ENCODE data around the gene NKD1. TPM values are rescaled to one million over a fixed set of nuclear protein-coding genes. Genes with fewer than 3 reads are reported as not detected.

Gene NKD1
- total RNA-seq, 1 donor from 2014 or later, result 15.7 TPM

DNA sequence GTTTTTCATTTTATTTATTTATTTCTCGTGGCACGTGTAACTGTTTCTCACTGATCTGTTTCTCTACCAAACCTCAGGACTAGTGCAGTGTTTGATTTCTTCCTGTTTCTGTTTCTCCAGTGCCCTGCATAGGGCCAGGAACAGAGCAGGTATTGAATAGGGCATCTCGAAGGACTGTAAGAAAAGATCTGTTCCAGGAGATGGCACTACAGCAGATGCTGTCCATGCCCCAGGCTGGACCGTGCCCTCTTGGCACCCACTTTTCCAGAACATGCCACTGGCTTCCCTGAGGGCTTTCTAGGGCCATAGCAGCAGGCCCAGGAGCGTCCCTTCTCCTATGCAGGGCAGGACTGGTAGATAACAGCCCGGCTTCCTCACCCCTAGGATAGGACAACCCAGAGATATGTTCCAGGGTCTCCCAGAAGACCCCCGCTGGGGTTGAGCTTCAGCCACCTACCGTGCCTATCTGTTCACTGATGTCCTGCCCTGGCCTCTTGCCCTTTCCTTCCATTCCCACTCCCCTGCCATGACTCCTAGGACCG is 128.6 kb downstream of the NKD1 start:
- DNase-seq, result no peak

DNA sequence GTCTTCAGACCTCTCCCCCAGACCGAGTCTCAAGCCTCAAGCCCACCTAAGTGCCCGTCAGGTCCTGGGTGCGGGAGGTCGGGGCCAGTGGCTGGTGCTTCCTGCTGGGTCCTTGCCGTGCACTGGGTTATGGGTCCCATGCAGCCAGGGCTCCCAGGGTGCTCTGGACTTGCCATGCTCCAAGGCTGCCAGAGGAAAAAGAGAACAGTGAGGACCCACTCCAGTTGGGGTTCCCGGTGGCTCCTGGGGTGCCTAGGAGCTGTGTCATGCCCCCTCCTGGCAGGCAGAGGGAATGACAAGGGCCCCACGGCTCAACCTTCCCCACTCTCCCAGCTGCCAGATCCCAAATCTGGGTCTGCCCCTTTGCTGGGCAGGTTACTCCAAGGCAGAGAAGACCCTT is 129.2 kb downstream of the NKD1 start:
- no peak for DNase-seq

DNA sequence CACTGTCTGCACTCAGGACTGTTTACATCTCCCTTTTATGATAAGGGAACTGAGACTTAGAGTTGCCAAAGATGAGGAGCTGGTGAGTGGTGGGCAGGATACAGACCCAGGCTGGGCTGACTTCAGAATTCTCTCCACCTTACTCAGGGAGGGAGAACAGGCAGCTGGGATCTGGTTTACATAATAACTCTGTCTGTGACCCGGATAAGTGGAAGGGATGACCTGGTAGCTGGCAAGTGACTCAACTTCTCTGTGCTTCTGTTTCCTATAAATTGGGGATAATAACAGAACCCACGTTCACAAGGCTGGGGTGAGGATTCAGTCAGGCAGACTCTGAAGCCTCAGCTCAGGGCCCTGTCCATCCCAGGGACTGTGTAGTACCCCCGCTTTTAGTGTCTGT is 130.3 kb downstream of the NKD1 start:
- no peak for DNase-seq

DNA sequence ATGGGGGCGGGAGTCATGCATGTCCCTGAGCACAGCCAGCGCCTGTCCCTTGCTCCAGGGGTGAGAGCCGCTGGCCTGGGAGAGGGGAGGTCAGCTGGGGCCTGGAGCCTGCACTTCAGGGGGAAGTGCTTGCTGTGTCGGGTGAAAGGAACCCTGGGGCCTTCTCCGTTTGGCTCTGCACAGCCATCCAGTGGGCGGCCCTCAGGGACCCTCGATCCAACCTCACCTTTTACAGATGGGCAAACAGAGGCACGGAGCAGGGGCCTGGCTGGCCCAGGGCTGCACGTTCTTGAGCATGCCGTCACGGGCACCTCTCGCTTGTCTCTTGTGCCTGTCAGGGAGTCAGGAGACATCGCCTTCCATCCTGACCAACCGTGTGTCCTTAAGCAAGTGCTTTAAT is 131.1 kb downstream of the NKD1 start:
- no peak for DNase-seq

DNA sequence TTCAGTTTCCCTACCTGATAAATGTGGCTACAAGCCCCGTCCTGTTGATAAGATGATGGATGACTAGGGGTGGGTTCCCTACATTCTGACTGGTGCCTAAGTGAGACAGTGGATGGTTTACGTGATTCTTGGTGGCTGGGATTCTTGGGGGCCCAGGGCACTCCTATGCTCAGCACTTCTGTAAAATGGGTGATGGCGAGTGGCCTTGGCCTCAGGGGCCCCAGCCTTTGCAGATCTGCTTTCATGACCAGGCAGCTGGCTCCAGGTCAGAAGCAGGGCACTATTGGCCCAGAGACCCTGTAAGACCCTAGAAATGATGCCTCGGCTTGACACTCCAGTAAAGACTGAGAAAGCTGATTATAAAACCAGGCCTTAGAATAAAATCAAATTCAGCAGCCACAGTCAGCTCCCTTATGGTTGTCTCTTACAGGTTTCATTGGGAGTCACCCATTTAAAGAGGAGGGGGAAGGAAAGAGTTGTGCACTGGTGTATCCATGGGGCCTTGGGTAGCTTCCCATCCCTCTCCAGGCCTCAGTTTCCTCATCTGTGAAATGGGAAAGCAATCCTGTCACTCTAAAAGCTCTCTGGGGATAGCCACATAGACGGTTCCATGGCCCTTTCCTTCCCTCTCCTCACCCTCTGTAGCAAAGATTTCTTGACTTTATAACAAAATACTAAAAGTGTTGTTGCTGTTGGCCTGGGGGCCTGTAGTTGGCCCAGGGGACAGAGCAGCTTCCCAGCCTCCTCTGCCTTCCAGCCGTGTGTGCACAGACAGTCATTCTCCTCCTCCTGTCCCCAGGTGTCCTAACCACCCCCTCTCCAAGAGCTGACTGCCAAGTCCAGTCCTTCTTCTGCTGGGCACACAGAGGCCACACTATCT is 131.7 kb downstream of the NKD1 start:
- no peak for DNase-seq

DNA sequence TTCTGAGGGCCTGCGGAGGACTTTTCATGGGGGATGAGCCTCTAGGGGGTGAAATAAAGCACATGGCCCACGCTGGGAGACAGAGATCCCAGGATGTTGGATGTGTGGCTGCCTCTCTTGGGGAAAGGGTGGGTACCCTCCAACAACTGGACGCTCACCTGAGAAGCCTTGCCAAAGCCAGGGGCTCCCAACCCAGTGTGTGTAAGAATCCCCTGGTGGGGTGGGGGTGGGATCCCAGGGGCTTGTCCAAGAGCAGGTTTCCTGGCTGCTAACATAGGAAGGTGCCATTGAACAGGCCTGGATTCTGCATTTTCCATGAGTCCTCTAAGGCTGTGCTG is 132.3 kb downstream of the NKD1 start:
- DNase-seq, result no peak

DNA sequence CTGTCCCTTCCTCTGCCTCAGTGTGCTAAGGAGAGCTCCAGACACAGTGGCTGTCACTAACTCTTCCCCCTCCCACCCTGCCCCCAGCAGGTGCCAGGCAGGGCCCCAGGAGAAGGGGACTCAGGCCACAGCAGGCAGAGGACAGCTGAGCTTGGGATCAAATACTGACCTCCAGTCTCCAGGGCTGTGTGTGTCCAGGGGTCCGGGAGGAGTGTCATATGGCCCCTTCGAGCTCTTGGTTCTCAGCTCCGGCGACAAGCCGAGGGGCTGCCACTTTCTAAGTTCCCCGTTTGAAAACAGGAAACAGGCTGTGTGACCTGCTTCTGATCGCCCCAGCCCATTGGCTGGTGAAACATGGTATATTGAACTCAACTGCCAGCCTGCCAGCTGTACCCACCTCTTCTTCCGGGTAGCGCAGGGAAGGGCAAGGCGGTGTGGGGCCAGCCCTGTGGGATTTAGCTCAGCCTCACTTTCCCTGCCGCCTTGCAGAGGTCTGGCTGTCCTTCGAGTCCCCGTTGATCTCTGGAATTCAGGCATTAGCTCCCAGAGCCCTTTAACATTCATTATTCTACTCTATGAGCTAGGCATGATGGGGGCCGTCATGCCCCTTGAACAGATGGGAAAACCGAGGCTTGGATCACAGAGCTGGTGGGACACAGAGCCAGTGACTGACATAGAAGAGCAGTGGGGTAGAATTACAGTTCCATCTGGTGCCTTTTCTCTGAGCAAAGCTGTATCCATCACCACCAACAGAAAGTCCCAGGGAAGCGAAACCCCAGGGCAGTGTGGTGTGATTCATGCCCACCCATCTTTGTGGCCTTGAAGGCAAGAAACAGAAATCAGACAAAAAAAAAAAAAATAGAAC is 133.1 kb downstream of the NKD1 start, which contains the start of gene SNX20:
TSS of gene SNX20 (minus strand) at position 292 of the 865 bp plus-strand sequence. CDS start 3,786 bp downstream, outside the sequence.
- DNase-seq, result peak; percentile 44

DNA sequence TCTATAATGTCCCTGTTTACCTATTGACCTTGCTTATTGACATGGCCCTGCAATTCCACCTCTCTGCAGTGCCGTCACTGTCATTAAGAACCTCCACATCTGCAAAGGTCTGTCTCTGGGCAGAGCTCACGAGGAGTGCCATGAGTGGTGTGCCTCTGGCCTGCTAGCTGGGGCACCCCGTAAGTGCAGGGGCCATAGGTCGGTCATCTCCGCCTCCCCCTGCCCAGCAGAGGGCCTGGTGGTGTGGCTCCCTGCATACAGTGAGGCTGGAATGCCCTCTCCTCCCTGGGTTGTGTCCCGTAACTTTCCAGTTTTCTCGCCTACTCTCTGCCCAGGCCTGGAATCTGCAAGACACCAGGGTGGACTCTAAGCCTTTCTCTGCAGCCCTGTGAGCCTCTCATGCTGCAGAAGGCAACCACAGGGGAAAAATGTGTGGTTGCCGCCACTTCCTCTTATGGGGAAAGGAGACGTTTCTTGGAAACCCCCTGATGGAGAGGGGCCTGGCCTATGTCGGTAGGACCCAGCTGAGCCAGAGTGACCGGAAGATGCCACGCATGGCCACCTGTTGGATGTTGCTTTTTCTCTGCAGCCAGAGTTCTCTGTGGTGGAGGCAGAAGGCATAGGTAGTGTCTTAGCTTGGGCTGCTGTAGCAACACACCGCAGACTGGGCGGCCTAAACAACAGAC is 135.6 kb downstream of the NKD1 start:
- no peak for DNase-seq

DNA sequence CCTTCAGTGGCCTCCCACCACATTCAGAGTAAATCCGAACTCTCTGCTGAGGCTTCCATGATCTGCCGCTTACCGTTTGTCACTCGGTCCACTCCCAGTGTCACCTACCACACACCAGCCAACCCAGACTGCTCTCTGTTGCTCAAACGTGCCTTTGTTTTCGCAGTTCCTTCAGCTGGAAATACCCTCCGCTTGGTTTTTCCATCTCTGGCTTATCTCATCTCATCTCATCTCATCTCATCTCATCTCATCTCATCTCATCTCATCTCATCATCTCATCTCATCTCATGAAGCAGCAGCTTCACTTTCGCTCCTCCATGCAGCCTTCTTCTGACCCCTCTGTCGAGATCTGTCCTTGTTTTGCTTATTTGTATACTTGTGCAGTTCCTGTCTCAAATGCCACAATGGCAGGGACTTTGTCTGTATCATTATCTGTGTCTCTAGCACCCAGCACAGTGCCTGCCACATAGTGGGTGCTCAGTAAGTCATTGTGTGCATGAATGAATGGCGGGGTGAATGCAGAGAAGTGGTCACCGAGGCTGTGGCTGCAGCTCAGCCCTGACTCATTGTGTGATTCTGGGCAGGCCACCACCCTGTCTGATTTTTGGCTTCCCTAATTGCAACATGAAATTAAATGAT is 136.7 kb downstream of the NKD1 start:
- no peak for DNase-seq

DNA sequence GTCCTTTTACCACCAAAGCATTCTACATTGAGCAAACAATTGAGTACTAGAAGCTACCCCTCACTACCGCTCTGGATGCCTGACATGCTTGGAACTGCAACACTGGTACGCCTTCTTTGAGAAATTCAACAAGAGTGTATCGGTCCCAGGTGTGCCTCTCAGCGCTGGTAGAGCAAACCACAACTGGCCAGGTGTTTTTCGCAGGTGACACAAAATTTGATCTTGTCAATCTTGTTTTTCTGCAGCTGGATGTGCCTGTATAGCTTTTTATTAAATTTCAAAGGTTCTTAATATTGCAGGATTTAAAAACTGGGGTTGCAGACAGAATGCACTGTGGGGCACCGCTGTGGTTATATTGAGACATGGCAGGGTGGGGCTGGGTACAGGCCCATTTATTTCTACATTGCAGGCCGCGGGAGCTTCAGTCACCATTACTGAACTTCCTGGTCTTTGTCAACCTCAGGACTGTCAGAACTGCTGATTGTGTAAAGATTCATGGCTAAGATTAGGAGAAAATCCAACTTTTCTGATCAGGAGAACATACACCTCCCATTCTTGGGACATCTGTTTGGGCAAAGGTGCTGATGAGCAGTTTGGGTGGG is 137.4 kb downstream of the NKD1 start:
- no peak for DNase-seq

DNA sequence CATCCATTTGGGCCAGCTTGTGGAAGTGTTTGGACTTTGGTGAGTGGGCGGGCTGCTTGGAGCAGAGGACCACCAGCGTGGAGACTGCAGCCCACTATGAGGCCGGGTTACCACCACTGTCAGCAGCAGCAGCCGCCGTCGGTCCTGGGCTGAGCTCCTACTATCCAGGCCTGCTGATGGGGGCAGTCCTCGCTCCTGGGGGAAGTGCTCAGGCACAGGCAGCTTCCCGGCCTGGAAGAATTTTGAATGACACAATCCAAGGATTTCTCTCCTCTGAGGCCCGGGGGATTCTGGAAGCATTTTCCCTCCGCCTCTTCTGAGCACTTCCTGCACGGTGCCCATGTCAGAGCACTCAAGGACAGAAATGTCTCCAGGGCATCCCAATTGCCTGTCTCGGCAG is 139.9 kb downstream of the NKD1 start:
- no peak for DNase-seq

DNA sequence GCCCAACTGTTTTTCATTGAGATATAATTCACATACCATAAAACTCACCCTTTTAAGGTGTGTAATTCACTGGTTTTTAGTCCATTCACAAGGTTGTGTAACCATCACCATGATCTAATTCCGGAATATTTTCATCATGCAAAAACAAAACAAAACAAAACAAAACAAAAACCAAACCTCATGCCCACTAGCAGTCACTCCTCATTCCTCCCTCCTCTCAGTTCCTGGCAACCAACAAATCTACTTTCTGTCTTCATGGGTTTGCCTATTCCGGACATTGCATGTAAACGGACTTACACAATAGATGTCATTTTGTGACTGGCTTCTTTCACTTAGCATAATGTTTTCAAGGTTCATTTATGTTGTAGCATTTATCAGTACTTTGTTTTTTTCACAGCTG is 140.7 kb downstream of the NKD1 start:
- no peak for DNase-seq

DNA sequence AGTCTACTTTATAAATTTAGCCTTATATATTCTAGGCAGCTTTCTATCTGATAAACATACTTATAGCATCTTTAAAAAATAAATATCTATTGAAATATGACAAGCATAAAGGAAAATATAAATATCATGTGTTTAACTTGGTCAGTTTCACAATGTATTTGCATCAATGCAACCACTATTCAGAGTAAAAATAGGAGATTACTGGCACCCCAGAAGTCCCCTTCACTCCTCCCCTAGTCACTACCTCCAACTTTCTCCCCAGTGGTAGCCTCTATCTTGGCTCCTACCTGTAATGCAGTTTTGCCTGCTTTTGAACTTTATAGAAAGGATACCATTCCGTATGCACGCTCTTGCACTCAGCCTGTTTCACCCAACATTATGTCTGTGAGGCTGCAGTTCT is 142.0 kb downstream of the NKD1 start:
- DNase-seq, result no peak

DNA sequence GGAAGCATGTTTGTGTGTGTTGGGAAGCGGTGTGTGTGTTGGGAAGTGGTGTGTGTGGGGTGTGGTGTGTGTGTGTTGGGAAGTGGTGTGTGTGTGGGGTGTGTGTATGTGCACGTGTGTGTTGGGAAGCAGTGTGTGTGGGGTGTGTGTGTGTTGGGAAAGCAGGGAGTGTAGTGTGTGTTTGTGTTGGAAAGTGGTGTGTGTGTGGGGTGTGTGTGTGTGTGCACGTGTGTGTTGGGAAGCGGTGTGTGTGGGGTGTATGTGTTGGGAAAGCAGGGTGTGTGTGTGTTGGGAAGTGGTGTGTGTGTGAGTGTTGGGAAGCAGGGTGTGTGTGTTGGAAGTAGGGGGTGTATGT is 144.4 kb downstream of the NKD1 start:
- no peak for DNase-seq

DNA sequence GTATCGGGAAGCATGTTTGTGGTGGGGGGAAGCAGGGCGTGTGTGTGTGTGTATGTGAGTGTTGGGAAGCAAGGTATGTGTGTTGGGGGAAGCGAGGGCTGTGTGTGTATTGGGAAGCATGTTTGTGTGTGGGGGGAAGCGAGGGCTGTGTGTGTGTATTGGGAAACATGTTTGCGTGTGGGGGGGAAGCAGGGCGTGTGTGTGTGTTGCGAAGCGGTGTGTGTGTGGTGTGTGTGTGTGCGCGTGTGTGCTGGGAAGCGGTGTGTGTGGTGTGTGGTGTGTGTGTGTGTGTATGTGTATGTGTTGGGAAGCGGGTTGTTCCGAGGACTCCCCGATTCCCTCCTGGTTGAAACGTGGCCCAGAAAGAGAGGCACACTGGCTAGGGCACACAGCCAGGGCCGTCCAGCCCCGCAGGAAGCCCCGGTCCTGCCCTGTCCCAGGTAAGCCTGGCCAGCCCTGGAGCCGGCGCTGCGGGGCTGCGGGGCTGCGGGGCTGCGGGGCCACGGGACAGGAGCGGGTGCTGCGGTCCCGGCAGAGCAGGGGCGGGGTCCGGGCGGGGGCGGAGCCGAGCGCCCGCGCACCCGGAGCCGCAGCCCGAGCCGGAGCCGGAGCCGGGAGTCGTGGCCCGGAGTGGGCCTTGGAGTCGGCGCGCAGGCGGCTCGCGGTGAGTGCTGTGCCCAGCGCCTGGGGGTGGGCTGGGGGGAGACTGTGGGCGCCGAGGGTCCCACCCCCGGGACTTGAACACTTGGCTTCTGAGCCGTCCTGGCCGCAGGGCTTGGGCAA is 145.0 kb downstream of the NKD1 start, which contains the start of gene NOD2:
TSS of gene NOD2 (plus strand) at position 608 of the 783 bp plus-strand sequence. CDS start 5,890 bp downstream, outside the sequence.
- no peak for DNase-seq

DNA sequence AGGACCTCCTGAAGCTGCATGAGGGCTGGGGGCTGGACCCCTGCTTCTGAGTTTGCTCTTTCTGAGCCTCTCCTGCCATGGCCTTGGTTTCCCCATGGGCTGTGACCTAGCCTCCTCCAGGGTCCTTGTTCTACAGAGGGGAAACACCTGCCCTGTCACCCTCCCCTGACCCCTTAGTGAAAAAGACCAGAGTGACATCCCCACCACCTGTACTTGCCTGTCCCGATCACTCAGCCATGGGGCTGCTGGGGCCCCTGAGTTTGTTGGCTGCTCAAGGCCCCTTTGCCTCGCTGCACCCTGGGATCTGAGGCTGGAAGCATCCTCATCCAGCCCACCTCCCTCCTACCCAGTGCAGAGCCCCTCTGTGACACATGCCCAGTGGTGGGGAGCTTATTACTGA is 146.0 kb downstream of the NKD1 start:
- no peak for DNase-seq

DNA sequence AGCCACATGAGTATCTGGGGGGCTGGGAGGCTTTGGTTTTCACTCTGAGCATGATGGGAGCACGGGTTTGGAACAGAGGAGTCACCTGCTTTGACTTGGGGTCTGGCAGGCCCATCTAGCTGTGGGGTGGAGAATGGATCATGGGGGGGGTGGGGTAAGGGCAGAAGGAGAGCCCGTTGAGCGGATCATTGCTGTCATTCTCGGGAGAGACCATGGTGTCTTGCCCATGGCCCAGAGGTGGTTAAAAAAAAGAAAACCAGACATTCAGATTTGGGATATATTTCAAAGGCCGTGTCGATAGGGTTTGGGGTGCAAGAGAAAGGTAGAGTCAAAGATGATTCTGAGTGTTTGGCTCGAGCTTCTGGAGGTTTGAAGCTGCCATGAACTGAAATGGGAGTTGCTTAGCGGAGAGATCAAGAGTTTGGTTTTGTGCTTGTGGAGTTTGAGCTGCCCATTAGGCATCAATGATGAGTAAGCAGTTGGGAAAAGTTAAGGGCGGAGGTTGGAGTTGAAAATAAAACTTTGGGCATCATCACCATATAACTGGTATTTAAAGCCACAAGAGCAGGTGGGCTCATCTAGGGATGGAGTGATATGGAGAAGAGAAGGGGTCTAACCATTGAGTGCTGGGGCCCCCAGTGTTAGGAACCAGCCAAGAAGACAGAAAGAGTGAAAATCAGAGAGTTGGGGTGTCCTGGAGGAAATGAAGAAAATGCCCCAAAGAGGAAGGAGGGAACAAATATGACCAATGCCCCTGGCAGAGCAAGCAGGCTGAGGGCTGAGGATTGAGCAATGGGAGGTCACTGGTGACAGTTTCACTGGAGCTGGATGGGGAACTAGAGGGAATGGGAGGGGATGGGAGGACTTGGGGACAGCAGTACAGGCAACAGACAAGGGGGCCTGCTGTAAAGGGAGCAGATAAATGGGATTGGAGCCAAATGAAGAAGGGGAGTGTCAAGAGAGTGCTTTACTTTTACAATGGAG is 147.1 kb downstream of the NKD1 start:
- no peak for DNase-seq

DNA sequence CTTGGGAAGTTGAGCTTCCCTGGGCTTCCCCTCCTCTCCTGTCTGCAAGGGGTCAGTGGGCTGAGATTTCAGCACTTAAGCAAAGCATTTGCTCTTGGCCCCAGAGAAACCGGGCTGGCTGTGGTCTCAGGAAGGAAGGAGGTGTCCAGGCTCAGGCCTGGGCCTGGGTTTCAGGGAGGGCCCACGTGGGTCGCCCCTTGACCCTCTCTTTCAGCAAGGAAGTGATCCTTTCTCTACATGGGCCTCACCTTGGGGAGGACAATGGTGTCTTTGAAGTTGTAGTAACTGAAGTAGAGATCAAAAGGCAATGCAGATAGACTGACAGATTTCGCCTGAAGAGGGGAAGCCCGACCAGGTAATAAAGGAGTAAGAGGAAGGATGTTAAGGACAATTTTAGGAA is 147.9 kb downstream of the NKD1 start:
- DNase-seq, result no peak
